Lung microvascular endothelial cell (primary cell): ENCODE data around the gene IRF6. TPM values are rescaled to one million over a fixed set of nuclear protein-coding genes. Genes with fewer than 3 reads are reported as not detected.

ENCODE experiments used
- DNase-seq, 2 donors: peaks; one replicate each; pipeline versions ENCODE4 v3.0.0 to v3.0.0-alpha.2; 2010; ENCODE audit warnings: low read depth in 2 of 2
- total RNA-seq: library from RNA; depleted of rRNA; stranded (reverse); fragments of >200 nt; gene quantifications from 2 replicates; pipeline ENCODE4 v1.2.1, GENCODE V29; 2014

IRF6 gene
- total RNA-seq, 1 donor from 2014 or later = under 0.01 TPM

DNA sequence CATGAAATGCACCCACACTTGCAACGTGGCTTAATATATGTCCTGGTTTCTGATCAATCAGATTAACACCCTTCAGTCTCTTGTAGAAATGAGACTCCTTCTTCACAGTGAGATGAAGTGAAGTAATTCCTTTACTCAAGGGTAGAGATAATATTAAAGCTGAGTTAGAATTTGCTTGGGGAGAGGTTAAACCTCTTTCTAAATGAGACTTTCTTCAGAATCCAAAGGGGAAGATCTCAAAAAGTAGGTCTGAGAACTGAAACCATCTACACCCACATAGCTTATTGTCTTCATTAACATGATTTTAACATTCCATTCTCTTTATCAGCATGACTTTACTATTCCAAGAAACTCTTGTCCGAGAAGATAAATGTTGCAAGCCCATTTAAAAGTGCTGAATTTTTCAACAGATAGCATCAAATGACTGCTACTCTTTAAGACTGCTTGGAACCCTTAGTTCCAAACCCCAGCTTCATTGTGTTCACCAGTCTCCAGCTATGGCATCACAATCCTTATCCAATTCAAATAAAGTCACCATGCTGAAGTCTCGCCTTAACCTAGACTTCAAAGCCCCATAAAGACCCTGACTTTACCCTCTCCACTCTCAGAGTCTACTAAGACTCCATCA lies 69.3 kb downstream of the IRF6 start:
- no peak for DNase-seq

Other genes with a start within 250 kb of the IRF6 start
- gene CAMK1G, start 222.4 kb downstream of the IRF6 start, total RNA-seq = not detected in 2 replicates
- gene LAMB3, start 153.7 kb downstream of the IRF6 start, total RNA-seq = 0.20 and 5.0 TPM in 2 replicates
- gene G0S2, start 130.7 kb downstream of the IRF6 start, total RNA-seq = 0.20 and 3.7 TPM in 2 replicates
- gene HSD11B1, start 101.3 kb downstream of the IRF6 start, total RNA-seq = under 0.01 TPM in 1 of 2 replicates, not detected in the other
- not detected in 2 replicates for gene TRAF3IP3, start 50.1 kb downstream of the IRF6 start, total RNA-seq
- gene C1orf74, start 21.6 kb downstream of the IRF6 start, total RNA-seq = 1.4 and 1.5 TPM in 2 replicates
- gene UTP25, start 21.8 kb upstream of the IRF6 start, total RNA-seq = 3.3 and 5.4 TPM in 2 replicates
- under 0.01 TPM in 1 of 2 replicates, not detected in the other for gene SYT14, start 132.1 kb upstream of the IRF6 start, total RNA-seq